GM12878 (cell line): Measurements from ENCODE around the gene UBE2E2.

Source experiments
- ATF3 ChIP-seq: IDR thresholded peaks from 2 replicates; pipeline ENCODE4 v1.6.1; 2011; ENCODE audit warnings: low read depth, mild to moderate bottlenecking, low read length, moderate library complexity, borderline replicate concordance; ENCODE audit errors: extremely low read depth
- ATF7 ChIP-seq: fragments of 450-650 bp; IDR thresholded peaks from 2 replicates; pipeline ENCODE4 v1.6.1; 2016; ENCODE audit warnings: low read depth, mild to moderate bottlenecking
- BRCA1 ChIP-seq: IDR thresholded peaks from 2 replicates; pipeline ENCODE4 v1.6.1; 2011; ENCODE audit warnings: low read depth, low read length, improper control_type of control experiment
- CTCF ChIP-seq, 3 experiments: IDR thresholded peaks in 2 of 3; conservative IDR thresholded peaks in 1 of 3; 2 replicates each; pipeline ENCODE4 v1.5.1; 2011; ENCODE audit warnings: low read depth in 3 of 3, low read length in 3 of 3, mild to moderate bottlenecking in 3 of 3, control low read depth in 2 of 3, moderate library complexity in 2 of 3, inconsistent platforms in 1 of 3, mixed read lengths in 1 of 3; ENCODE audit not compliant: control insufficient read depth in 2 of 3, insufficient read depth in 1 of 3; ENCODE audit errors: extremely low read depth in 1 of 3
- EP300 ChIP-seq, 2 experiments: fragments of 150-350 bp in 1 of 2; IDR thresholded peaks; 2 replicates each; pipeline ENCODE4 v1.6.1; 2011 to 2012; ENCODE audit warnings: low read depth in 2 of 2, low read length in 2 of 2, borderline replicate concordance in 1 of 2, improper control_type of control experiment in 1 of 2, inconsistent platforms in 1 of 2; ENCODE audit not compliant: control insufficient read depth in 1 of 2
- EZH2 ChIP-seq: IDR thresholded peaks from 2 replicates; pipeline ENCODE4 v1.6.1; 2012; ENCODE audit warnings: low read depth, mild to moderate bottlenecking, control low read depth, inconsistent platforms, low read length, borderline replicate concordance; ENCODE audit not compliant: control insufficient read depth
- NR2C2 ChIP-seq: IDR thresholded peaks from 2 replicates; pipeline ENCODE4 v1.6.1; 2011; ENCODE audit warnings: borderline replicate concordance, low read depth; ENCODE audit not compliant: control insufficient read depth, insufficient read length
- POLR2AphosphoS5 ChIP-seq: IDR thresholded peaks from 2 replicates; pipeline ENCODE4 v1.6.1; 2011; ENCODE audit warnings: mild to moderate bottlenecking, low read length, inconsistent platforms
- REST ChIP-seq: IDR thresholded peaks from 2 replicates; pipeline ENCODE4 v1.6.1; 2012; ENCODE audit warnings: mild to moderate bottlenecking, low read depth, low read length
- STAT3 ChIP-seq: IDR thresholded peaks from 2 replicates; pipeline ENCODE4 v1.6.1; 2011; ENCODE audit warnings: low read depth, low read length, improper control_type of control experiment
- TAF1 ChIP-seq: IDR thresholded peaks from 2 replicates; pipeline ENCODE4 v1.6.1; 2011; ENCODE audit warnings: mild to moderate bottlenecking, low read depth, low read length, borderline replicate concordance

- TF ChIP-seq EZH2 (no peak), BRCA1 (no peak), TAF1 (no peak), EP300 (IDR thresholded peaks at IDR 0.05; ENCODE audit: borderline replicate concordance in 1 of 2, control insufficient read depth in 1 of 2, low read depth in 2 of 2, low read length in 2 of 2) (no peak), CTCF (IDR thresholded peaks at IDR 0.05 in 2 of 3, conservative IDR thresholded peaks at IDR 0.05 in 1 of 3; ENCODE audit: control insufficient read depth in 2 of 3, extremely low read depth in 1 of 3, insufficient read depth in 1 of 3, low read depth in 3 of 3, low read length in 3 of 3) (no peak), STAT3 (no peak), REST (no peak), ATF7 (no peak), POLR2AphosphoS5 (no peak), ATF3 (no peak), NR2C2 (no peak)
These were observed 257.9 kb downstream of the UBE2E2 start for GRCh38 chr3:23461069-23461468.
